K562 (cell line): ENCODE results near the gene RAB40B. TPM values are rescaled to one million over a fixed set of nuclear protein-coding genes. Genes with fewer than 3 reads are reported as not detected.

Experiments
- ATAC-seq: fragments of 200-7000 bp; cut with Tn5 transposase; 3 replicates; pipeline ENCODE4 v1.9.1; 2020; ENCODE audit warnings: moderate library complexity
- BruUV-seq: library from RNA; stranded (reverse); fragments of 400-500 nt; replicated peaks from 2 replicates; lab custom pipeline; 2021; lab: Mats Ljungman, UMichigan
- CTCF ChIA-PET: fragments of 300-600 bp; formaldehyde crosslinking; extraction: SDS; loops from one replicate; lab custom pipeline; 2021; ENCODE audit warnings: low intra/inter-chr PET ratio; lab: Yijun Ruan, JAX
- POLR2A ChIA-PET: fragments of 300-600, 350-650 bp; sonication (Branson Sonifier 250); formaldehyde crosslinking; extraction: SDS; loops from one replicate; lab custom pipeline; 2021; ENCODE audit warnings: antibody characterized with exemption, inconsistent platforms; lab: Yijun Ruan, JAX
- DNase-seq, 4 experiments: peaks; one replicate each; pipeline versions ENCODE4 v3.0.0 to v3.0.0-alpha.2; 2011 to 2018; ENCODE audit warnings: low spot score in 3 of 4, mixed read lengths in 3 of 4; ENCODE audit errors: extremely low read depth in 1 of 4
- FAIRE-seq: peaks from 2 replicates; lab custom pipeline; 2011; peaks lifted over from hg19 to GRCh38; lab: Jason Lieb, UNC
- H2AFZ ChIP-seq: 2 replicates; pipeline ENCODE4 v1.6.0; 2011; ENCODE audit warnings: low read depth, low read length, control low read depth, inconsistent platforms
- H3K27ac ChIP-seq: fragments of 200-600 bp; 3 replicates; pipeline ENCODE4 v1.8.0; 2011; ENCODE audit warnings: low read depth, mild to moderate bottlenecking, control low read depth, inconsistent platforms, low read length, moderate library complexity, mixed read lengths; ENCODE audit errors: extremely low read depth
- H3K27me3 ChIP-seq, 2 experiments: fragments of 300-600 bp in 1 of 2; 2 replicates in 1 of 2; 3 replicates in 1 of 2; pipeline versions ENCODE4 v1.6.0 to v1.8.0; 2011; ENCODE audit warnings: inconsistent platforms in 2 of 2, low read length in 2 of 2, mild to moderate bottlenecking in 1 of 2, mixed read lengths in 1 of 2, moderate library complexity in 1 of 2; ENCODE audit not compliant: control insufficient read depth in 2 of 2, insufficient read depth in 2 of 2
- H3K36me3 ChIP-seq: fragments of 300-600 bp; 3 replicates; pipeline ENCODE4 v1.8.0; 2011; ENCODE audit warnings: mild to moderate bottlenecking, low read length, inconsistent platforms; ENCODE audit not compliant: control insufficient read depth, insufficient read depth
- H3K4me1 ChIP-seq, 2 experiments: fragments of 200-600 bp in 1 of 2; replicated peaks in 1 of 2; 2 replicates in 1 of 2; 3 replicates in 1 of 2; pipeline versions ENCODE4 v1.5.1 to v1.8.0; 2011; ENCODE audit warnings: inconsistent platforms in 2 of 2, low read length in 2 of 2, mild to moderate bottlenecking in 1 of 2, mixed read lengths in 1 of 2, moderate library complexity in 1 of 2; ENCODE audit not compliant: control insufficient read depth in 2 of 2, insufficient read depth in 2 of 2
- H3K4me2 ChIP-seq: 2 replicates; pipeline ENCODE4 v1.6.1; 2011; ENCODE audit warnings: low read length, control low read depth, inconsistent platforms, mixed read lengths; ENCODE audit not compliant: insufficient read depth
- H3K4me3 ChIP-seq: fragments of 200-600 bp; sonication (generic), shearing (Covaris generic); 2 replicates; pipeline ENCODE4 v1.5.1; 2016; ENCODE audit warnings: control low read depth, inconsistent platforms
- H3K79me2 ChIP-seq: fragments of 200-600 bp; 3 replicates; pipeline ENCODE4 v1.8.0; 2011; ENCODE audit warnings: low read length, inconsistent platforms; ENCODE audit not compliant: control insufficient read depth, insufficient read depth
- H3K9ac ChIP-seq, 2 experiments: 2 replicates each; pipeline versions ENCODE4 v1.6.0 to v1.6.1; 2011; ENCODE audit warnings: low read depth in 2 of 2, low read length in 2 of 2, control low read depth in 1 of 2, inconsistent platforms in 1 of 2, mild to moderate bottlenecking in 1 of 2, mixed read lengths in 1 of 2; ENCODE audit not compliant: insufficient read depth in 1 of 2
- H3K9me1 ChIP-seq: one replicate; pipeline ENCODE4 v1.6.0; 2011; ENCODE audit warnings: inconsistent platforms, mild to moderate bottlenecking, low read length, moderate library complexity; ENCODE audit not compliant: control insufficient read depth, insufficient read depth
- H3K9me3 ChIP-seq: replicated peaks from 2 replicates; pipeline ENCODE4 v1.5.1; 2011; ENCODE audit warnings: low read depth, low read length, inconsistent platforms; ENCODE audit not compliant: control insufficient read depth, insufficient read depth
- H4K20me1 ChIP-seq: replicated peaks from 2 replicates; pipeline ENCODE4 v1.6.1; 2011; ENCODE audit warnings: low read length, inconsistent platforms, mixed read lengths; ENCODE audit not compliant: control insufficient read depth, insufficient read depth
- BRCA1 ChIP-seq, 2 experiments: fragments of 450-650 bp in 1 of 2; sonication (generic) in 1 of 2; formaldehyde crosslinking in 1 of 2; IDR thresholded peaks; 2 replicates each; pipeline versions ENCODE4 v1.5.0 to v1.6.1; 2017 to 2020; ENCODE audit warnings: mild to moderate bottlenecking in 1 of 2, missing genetic modification reagents in 1 of 2
- CBX3 ChIP-seq, 2 experiments: IDR thresholded peaks; 1 replicate in 1 of 2; 2 replicates in 1 of 2; pipeline ENCODE4 v1.6.1; 2012; ENCODE audit warnings: inconsistent platforms in 2 of 2, low read length in 2 of 2, borderline replicate concordance in 1 of 2, control low read depth in 1 of 2
- SRSF7 ChIP-seq: fragments of 200-400 bp; formaldehyde crosslinking; optimal IDR thresholded peaks from 2 replicates; pipeline ENCODE3; 2017; ENCODE audit warnings: mild to moderate bottlenecking, low read depth, low read length
- TRIM28 ChIP-seq: fragments of 450-650 bp; IDR thresholded peaks from 2 replicates; pipeline ENCODE4 v1.6.1; 2017
- ZNF121 ChIP-seq: sonication (generic); formaldehyde crosslinking; conservative IDR thresholded peaks from 2 replicates; pipeline ENCODE4 v1.8.0; 2022; ENCODE audit warnings: missing genetic modification reagents
- ZNF324 ChIP-seq: fragments of 250-450 bp; sonication (Bioruptor Pico); IDR thresholded peaks from 2 replicates; pipeline ENCODE4 v1.4.0; 2020; ENCODE audit warnings: mild to moderate bottlenecking
- WGBS: fragments of 100-300 bp; shearing (Covaris generic); methylation state at CpG from one replicate; pipeline ENCODE4 v1.1.6; 2016; ENCODE audit warnings: low coverage, mixed read lengths; ENCODE audit not compliant: insufficient coverage; ENCODE audit errors: missing lambda C conversion rate; 5-methylcytosine and 5-hydroxymethylcytosine counted together
- in situ Hi-C: fragments of 300-500 bp; cut with MboI; formaldehyde crosslinking; loops from 4 replicates; pipeline ENCODE4 v1.15.0; 2018; ENCODE audit warnings: inconsistent platforms, mixed read lengths
- intact Hi-C: fragments of 100-400 bp; cut with micrococcal nuclease; formaldehyde crosslinking; loops from 2 replicates; pipeline ENCODE4 v1.14.2; 2022
- polyA plus RNA-seq, 8 experiments: library from polyadenylated mRNA; depleted of rRNA in 4 of 8; stranded (reverse) in 5 of 8; unstranded in 3 of 8; fragments of >200 nt; fragmentation: Nextera tagmentation in 2 of 8; fragmentation: Illumina TruSeq in 1 of 8; extraction: Ambion mirVana in 2 of 8; extraction: Trizol in 1 of 8; gene quantifications; 2 replicates each; pipeline versions ENCODE4 v1.2.1 to v1.2.3, GENCODE V29; 2011 to 2014; ENCODE audit warnings: inconsistent platforms in 1 of 8, missing spikeins in 1 of 8
- total RNA-seq, 7 experiments: library from RNA; depleted of rRNA in 6 of 7; stranded (reverse); fragments of >200 nt in 6 of 7; fragmentation: Illumina TruSeq in 2 of 7; extraction: Trizol in 2 of 7; gene quantifications; 2 replicates each; pipeline versions ENCODE4 v1.2.1 to v1.2.3, GENCODE V29; 2011 to 2021; ENCODE audit warnings: low replicate concordance in 1 of 7

The RAB40B gene
- total and polyA plus RNA-seq, 9 of the 15 experiments (the other 6 are each of a cell fraction or from before 2014, with no cell fraction given): 0.13 to 4.6 (median 1.4) TPM

GRCh38 chr17:82683534-82683933 is 15.0 kb downstream of the RAB40B start:
- Histone ChIP-seq H3K4me2 (no peak overlapping the region), H4K20me1 (no peaks in the 10 kb centered on the region), H3K36me3 (no peaks in the 10 kb centered on the region), H3K79me2 (no peaks in the 10 kb centered on the region), H3K9me1 (no peaks in the 10 kb centered on the region), H3K9ac (no peak overlapping the region), H3K27ac (no peak overlapping the region), H3K27me3 (peaks cover 0 to 14% of the 10 kb centered on the region in 2 experiments; a peak in 1 of 5 replicates), H3K4me3 (no peak overlapping the region), H3K4me1 (peaks cover 0 to 18% of the 10 kb centered on the region in 2 experiments; a peak in 2 of 5 replicates), H2AFZ (no peak overlapping the region), H3K9me3 (peaks cover 13% of the 10 kb centered on the region)
- DNase-seq (no peak), ATAC-seq (no peak), FAIRE-seq (no peak)
- 0% methylated on average over 1 of the region's 1 CpG for WGBS
- intact Hi-C loops (no loop called here), in situ Hi-C loops (no loop called here)
- no TSS peak for BruUV-seq
- TF ChIP-seq SRSF7: no peak
- peak; percentile 96 for TF ChIP-seq ZNF121 (CRISPR knock-in tag)
- CTCF ChIA-PET: no interaction called here
- POLR2A ChIA-PET: no interaction called here

- no peaks in the 10 kb centered on the region for H3K36me3 ChIP-seq
- no peaks in the 10 kb centered on the region for H4K20me1 ChIP-seq
- TF ChIP-seq TRIM28 (no peak), CBX3 (IDR thresholded peaks at IDR 0.05; ENCODE audit: borderline replicate concordance in 1 of 2, low read length in 2 of 2) (peak in 1 of 2 experiments; percentile 62; a peak in 1 of 3 replicates), ZNF324 (CRISPR knock-in tag) (peak; percentile 94), BRCA1 (IDR thresholded peaks at IDR 0.05) (no peak), BRCA1 (CRISPR knock-in tag; IDR thresholded peaks at IDR 0.05) (no peak)
- TF ChIP-seq, all 486 proteins: peak for 2
- ATAC-seq: no peak
- DNase-seq: no peak
- H3K4me1 ChIP-seq: peaks cover 0 to 25% of the 10 kb centered on the region in 2 experiments; a peak in 2 of 5 replicates
- no peak overlapping the region for H3K27ac ChIP-seq
- WGBS: 0% methylated on average over 3 of the region's 3 CpGs
- ChIA-PET POLR2A (no interaction called here), CTCF (no interaction called here)
- H3K4me2 ChIP-seq: no peak overlapping the region
- H3K27me3 ChIP-seq: peaks cover 0 to 13% of the 10 kb centered on the region in 2 experiments; a peak in 2 of 5 replicates
- intact Hi-C loops (no loop called here), in situ Hi-C loops (no loop called here)
- no peaks in the 10 kb centered on the region for H3K9me1 ChIP-seq
- no peak overlapping the region for H3K9ac ChIP-seq
- BruUV-seq: no TSS peak
- no peaks in the 10 kb centered on the region for H3K79me2 ChIP-seq
- no peak overlapping the region for H2AFZ ChIP-seq
- FAIRE-seq: no peak
- no peak overlapping the region for H3K4me3 ChIP-seq
- H3K9me3 ChIP-seq: peaks cover 13% of the 10 kb centered on the region
Measured at GRCh38 chr17:82681547-82681946, 17.0 kb downstream of the RAB40B start.
